AG10803 (cell line): ENCODE results near the gene BCL6.

Source experiments
- DNase-seq: peaks from one replicate; pipeline ENCODE4 v3.0.0; 2010; ENCODE audit warnings: low read depth
- H3K4me3 ChIP-seq: 2 replicates; pipeline ENCODE4 v1.5.1; 2011; ENCODE audit warnings: mild to moderate bottlenecking, low read length, control low read depth
- CTCF ChIP-seq: conservative IDR thresholded peaks from 2 replicates; pipeline ENCODE4 v1.5.1; 2011; ENCODE audit warnings: mild to moderate bottlenecking, low read length, control low read depth, inconsistent platforms

BCL6 gene

GRCh38 chr3:187729598-187729997 is 15.7 kb downstream of the BCL6 start:
- no peak for TF ChIP-seq CTCF
- no peak overlapping the region for H3K4me3 ChIP-seq
- DNase-seq, result no peak

- no peak for TF ChIP-seq CTCF
- no peak for DNase-seq
- H3K4me3 ChIP-seq, result no peak overlapping the region
Measured at GRCh38 chr3:187728940-187729583, 16.2 kb downstream of the BCL6 start.

- H3K4me3 ChIP-seq, result no peak overlapping the region
- no peak for TF ChIP-seq CTCF
- no peak for DNase-seq
Measured at GRCh38 chr3:187728248-187728647, 17.0 kb downstream of the BCL6 start.

- no peak for DNase-seq
- TF ChIP-seq CTCF, result no peak
- H3K4me3 ChIP-seq, result no peak overlapping the region
Measured at GRCh38 chr3:187726564-187726963, 18.7 kb downstream of the BCL6 start.

- no peak overlapping the region for H3K4me3 ChIP-seq
- TF ChIP-seq CTCF, result no peak
- DNase-seq, result peak; percentile 45
Measured at GRCh38 chr3:187725653-187726370, 19.5 kb downstream of the BCL6 start.

- no peak overlapping the region for H3K4me3 ChIP-seq
- TF ChIP-seq CTCF, result no peak
Measured at GRCh38 chr3:187725224-187725623, 20.0 kb downstream of the BCL6 start.

GRCh38 chr3:187722206-187722612 is 23.1 kb downstream of the BCL6 start:
- no peak overlapping the region for H3K4me3 ChIP-seq
- DNase-seq, result no peak
- TF ChIP-seq CTCF, result no peak

More at GRCh38 chr3:187725224-187725623, 20.0 kb downstream of the BCL6 start:
- no peak for DNase-seq
